K562 (cell line): ENCODE results near the gene ABCA4. TPM values are rescaled to one million over a fixed set of nuclear protein-coding genes. Genes with fewer than 3 reads are reported as not detected.

Source experiments
- ATAC-seq: fragments of 200-7000 bp; cut with Tn5 transposase; 3 replicates; pipeline ENCODE4 v1.9.1; 2020; ENCODE audit warnings: moderate library complexity
- BruUV-seq: library from RNA; stranded (reverse); fragments of 400-500 nt; replicated peaks from 2 replicates; lab custom pipeline; 2021; lab: Mats Ljungman, UMichigan
- CTCF ChIA-PET: fragments of 300-600 bp; formaldehyde crosslinking; extraction: SDS; loops from one replicate; lab custom pipeline; 2021; ENCODE audit warnings: low intra/inter-chr PET ratio; lab: Yijun Ruan, JAX
- POLR2A ChIA-PET: fragments of 300-600, 350-650 bp; sonication (Branson Sonifier 250); formaldehyde crosslinking; extraction: SDS; loops from one replicate; lab custom pipeline; 2021; ENCODE audit warnings: antibody characterized with exemption, inconsistent platforms; lab: Yijun Ruan, JAX
- DNase-seq, 4 experiments: peaks; one replicate each; pipeline versions ENCODE4 v3.0.0 to v3.0.0-alpha.2; 2011 to 2018; ENCODE audit warnings: low spot score in 3 of 4, mixed read lengths in 3 of 4; ENCODE audit errors: extremely low read depth in 1 of 4
- FAIRE-seq: peaks from 2 replicates; lab custom pipeline; 2011; peaks lifted over from hg19 to GRCh38; lab: Jason Lieb, UNC
- H2AFZ ChIP-seq: 2 replicates; pipeline ENCODE4 v1.6.0; 2011; ENCODE audit warnings: low read depth, low read length, control low read depth, inconsistent platforms
- H3K27ac ChIP-seq: fragments of 200-600 bp; 3 replicates; pipeline ENCODE4 v1.8.0; 2011; ENCODE audit warnings: low read depth, mild to moderate bottlenecking, control low read depth, inconsistent platforms, low read length, moderate library complexity, mixed read lengths; ENCODE audit errors: extremely low read depth
- H3K27me3 ChIP-seq, 2 experiments: fragments of 300-600 bp in 1 of 2; 2 replicates in 1 of 2; 3 replicates in 1 of 2; pipeline versions ENCODE4 v1.6.0 to v1.8.0; 2011; ENCODE audit warnings: inconsistent platforms in 2 of 2, low read length in 2 of 2, mild to moderate bottlenecking in 1 of 2, mixed read lengths in 1 of 2, moderate library complexity in 1 of 2; ENCODE audit not compliant: control insufficient read depth in 2 of 2, insufficient read depth in 2 of 2
- H3K36me3 ChIP-seq: fragments of 300-600 bp; 3 replicates; pipeline ENCODE4 v1.8.0; 2011; ENCODE audit warnings: mild to moderate bottlenecking, low read length, inconsistent platforms; ENCODE audit not compliant: control insufficient read depth, insufficient read depth
- H3K4me1 ChIP-seq, 2 experiments: fragments of 200-600 bp in 1 of 2; replicated peaks in 1 of 2; 2 replicates in 1 of 2; 3 replicates in 1 of 2; pipeline versions ENCODE4 v1.5.1 to v1.8.0; 2011; ENCODE audit warnings: inconsistent platforms in 2 of 2, low read length in 2 of 2, mild to moderate bottlenecking in 1 of 2, mixed read lengths in 1 of 2, moderate library complexity in 1 of 2; ENCODE audit not compliant: control insufficient read depth in 2 of 2, insufficient read depth in 2 of 2
- H3K4me2 ChIP-seq: 2 replicates; pipeline ENCODE4 v1.6.1; 2011; ENCODE audit warnings: low read length, control low read depth, inconsistent platforms, mixed read lengths; ENCODE audit not compliant: insufficient read depth
- H3K4me3 ChIP-seq: fragments of 200-600 bp; sonication (generic), shearing (Covaris generic); 2 replicates; pipeline ENCODE4 v1.5.1; 2016; ENCODE audit warnings: control low read depth, inconsistent platforms
- H3K79me2 ChIP-seq: fragments of 200-600 bp; 3 replicates; pipeline ENCODE4 v1.8.0; 2011; ENCODE audit warnings: low read length, inconsistent platforms; ENCODE audit not compliant: control insufficient read depth, insufficient read depth
- H3K9ac ChIP-seq, 2 experiments: 2 replicates each; pipeline versions ENCODE4 v1.6.0 to v1.6.1; 2011; ENCODE audit warnings: low read depth in 2 of 2, low read length in 2 of 2, control low read depth in 1 of 2, inconsistent platforms in 1 of 2, mild to moderate bottlenecking in 1 of 2, mixed read lengths in 1 of 2; ENCODE audit not compliant: insufficient read depth in 1 of 2
- H3K9me1 ChIP-seq: one replicate; pipeline ENCODE4 v1.6.0; 2011; ENCODE audit warnings: inconsistent platforms, mild to moderate bottlenecking, low read length, moderate library complexity; ENCODE audit not compliant: control insufficient read depth, insufficient read depth
- H3K9me3 ChIP-seq: replicated peaks from 2 replicates; pipeline ENCODE4 v1.5.1; 2011; ENCODE audit warnings: low read depth, low read length, inconsistent platforms; ENCODE audit not compliant: control insufficient read depth, insufficient read depth
- H4K20me1 ChIP-seq: replicated peaks from 2 replicates; pipeline ENCODE4 v1.6.1; 2011; ENCODE audit warnings: low read length, inconsistent platforms, mixed read lengths; ENCODE audit not compliant: control insufficient read depth, insufficient read depth
- CHCHD3 ChIP-seq: fragments of 250-450 bp; sonication (Bioruptor Pico); IDR thresholded peaks from 2 replicates; pipeline ENCODE4 v2.1.2; 2022; ENCODE audit warnings: mild to moderate bottlenecking
- DDX20 ChIP-seq: fragments of 450-650 bp; IDR thresholded peaks from 2 replicates; pipeline ENCODE4 v1.6.1; 2016; ENCODE audit warnings: missing genetic modification characterization, low read depth, mild to moderate bottlenecking, missing compliant biosample characterization, moderate library complexity
- ELK3 ChIP-seq: fragments of 450-650 bp; formaldehyde crosslinking; IDR thresholded peaks from 2 replicates; pipeline ENCODE4 v1.4.0; 2020; ENCODE audit warnings: mild to moderate bottlenecking
- EP400 ChIP-seq: fragments of 450-650 bp; IDR thresholded peaks from 2 replicates; pipeline ENCODE4 v1.6.1; 2017; ENCODE audit warnings: antibody characterized with exemption, mild to moderate bottlenecking, moderate library complexity
- ERF ChIP-seq: fragments of 450-650 bp; formaldehyde crosslinking; IDR thresholded peaks from 2 replicates; pipeline ENCODE4 v1.4.0; 2020; ENCODE audit warnings: mild to moderate bottlenecking, mixed read lengths
- FUS ChIP-seq: fragments of 200-400 bp; formaldehyde crosslinking; optimal IDR thresholded peaks from 2 replicates; pipeline ENCODE3; 2017; ENCODE audit warnings: low read depth, low read length
- HNRNPUL1 ChIP-seq: fragments of 200-400 bp; formaldehyde crosslinking; IDR thresholded peaks from 2 replicates; pipeline ENCODE4 v1.6.1; 2017; ENCODE audit warnings: low read length
- MAFF ChIP-seq: IDR thresholded peaks from 2 replicates; pipeline ENCODE4 v1.6.1; 2012; ENCODE audit warnings: low read length, improper control_type of control experiment
- MAZ ChIP-seq, 2 experiments: fragments of 450-650 bp in 1 of 2; sonication (generic) in 1 of 2; formaldehyde crosslinking; IDR thresholded peaks in 1 of 2; conservative IDR thresholded peaks in 1 of 2; 2 replicates each; pipeline versions ENCODE4 v1.4.0 to v1.5.0; 2020; ENCODE audit warnings: mild to moderate bottlenecking in 1 of 2, missing genetic modification reagents in 1 of 2
- SAFB2 ChIP-seq: fragments of 200-400 bp; formaldehyde crosslinking; IDR thresholded peaks from 2 replicates; pipeline ENCODE4 v1.6.1; 2018; ENCODE audit warnings: borderline replicate concordance, low read length, low read depth, moderate library complexity; ENCODE audit not compliant: severe bottlenecking
- SNRNP70 ChIP-seq: fragments of 200-400 bp; formaldehyde crosslinking; optimal IDR thresholded peaks from 2 replicates; pipeline ENCODE3; 2017; ENCODE audit warnings: low read depth, low read length
- U2AF2 ChIP-seq: fragments of 200-400 bp; formaldehyde crosslinking; optimal IDR thresholded peaks from 2 replicates; pipeline ENCODE3; 2017; ENCODE audit warnings: low read depth, mild to moderate bottlenecking, low read length
- ZBTB8A ChIP-seq: fragments of 450-650 bp; IDR thresholded peaks from 2 replicates; pipeline ENCODE4 v1.6.1; 2018; ENCODE audit warnings: mild to moderate bottlenecking, moderate library complexity; ENCODE audit not compliant: partially characterized antibody
- ZZZ3 ChIP-seq: fragments of 450-650 bp; IDR thresholded peaks from 2 replicates; pipeline ENCODE4 v1.6.1; 2016; ENCODE audit warnings: antibody characterized with exemption, mild to moderate bottlenecking, moderate library complexity
- WGBS: fragments of 100-300 bp; shearing (Covaris generic); methylation state at CpG from one replicate; pipeline ENCODE4 v1.1.6; 2016; ENCODE audit warnings: low coverage, mixed read lengths; ENCODE audit not compliant: insufficient coverage; ENCODE audit errors: missing lambda C conversion rate; 5-methylcytosine and 5-hydroxymethylcytosine counted together
- in situ Hi-C: fragments of 300-500 bp; cut with MboI; formaldehyde crosslinking; loops from 4 replicates; pipeline ENCODE4 v1.15.0; 2018; ENCODE audit warnings: inconsistent platforms, mixed read lengths
- intact Hi-C: fragments of 100-400 bp; cut with micrococcal nuclease; formaldehyde crosslinking; loops from 2 replicates; pipeline ENCODE4 v1.14.2; 2022
- polyA plus RNA-seq, 8 experiments: library from polyadenylated mRNA; depleted of rRNA in 4 of 8; stranded (reverse) in 5 of 8; unstranded in 3 of 8; fragments of >200 nt; fragmentation: Nextera tagmentation in 2 of 8; fragmentation: Illumina TruSeq in 1 of 8; extraction: Ambion mirVana in 2 of 8; extraction: Trizol in 1 of 8; gene quantifications; 2 replicates each; pipeline versions ENCODE4 v1.2.1 to v1.2.3, GENCODE V29; 2011 to 2014; ENCODE audit warnings: inconsistent platforms in 1 of 8, missing spikeins in 1 of 8
- total RNA-seq, 7 experiments: library from RNA; depleted of rRNA in 6 of 7; stranded (reverse); fragments of >200 nt in 6 of 7; fragmentation: Illumina TruSeq in 2 of 7; extraction: Trizol in 2 of 7; gene quantifications; 2 replicates each; pipeline versions ENCODE4 v1.2.1 to v1.2.3, GENCODE V29; 2011 to 2021; ENCODE audit warnings: low replicate concordance in 1 of 7
- TF ChIP-seq, protein P1 (sequence below): fragments of 250-450 bp; sonication (Bioruptor Pico); IDR thresholded peaks from 2 replicates; pipeline ENCODE4 v1.4.0; 2020; ENCODE audit warnings: borderline replicate concordance

Gene ABCA4
- total and polyA plus RNA-seq, 9 of the 15 experiments (the other 6 are each of a cell fraction or from before 2014, with no cell fraction given) = 0.01 to 0.04 TPM; not detected in 7

DNA sequence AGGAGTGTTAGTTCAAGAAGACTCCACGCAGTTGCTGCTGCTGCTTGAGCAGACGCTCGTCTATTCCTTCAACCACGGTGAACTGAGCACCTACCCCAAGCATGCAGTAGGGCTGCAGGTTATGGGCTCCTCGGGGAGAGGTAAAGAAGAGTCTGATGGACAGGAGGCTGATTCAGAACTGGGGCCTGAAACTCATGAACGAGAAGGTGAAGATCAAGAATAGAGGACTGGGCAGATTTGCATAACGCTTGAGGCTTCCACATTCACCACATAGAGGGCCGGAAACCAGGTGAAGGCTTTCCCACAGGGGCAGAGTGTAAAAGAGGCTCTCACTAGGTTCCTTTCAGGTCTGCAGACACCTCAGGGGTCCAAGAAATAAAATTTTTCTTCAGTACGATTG, 9.1 kb downstream of the ABCA4 start (continued):
- TF ChIP-seq ELK3 (CRISPR knock-in tag) (no peak), DDX20 (tag) (no peak)

GRCh38 chr1:94110946-94111740, 9.8 kb downstream of the ABCA4 start:
- TF ChIP-seq, protein P1, sequence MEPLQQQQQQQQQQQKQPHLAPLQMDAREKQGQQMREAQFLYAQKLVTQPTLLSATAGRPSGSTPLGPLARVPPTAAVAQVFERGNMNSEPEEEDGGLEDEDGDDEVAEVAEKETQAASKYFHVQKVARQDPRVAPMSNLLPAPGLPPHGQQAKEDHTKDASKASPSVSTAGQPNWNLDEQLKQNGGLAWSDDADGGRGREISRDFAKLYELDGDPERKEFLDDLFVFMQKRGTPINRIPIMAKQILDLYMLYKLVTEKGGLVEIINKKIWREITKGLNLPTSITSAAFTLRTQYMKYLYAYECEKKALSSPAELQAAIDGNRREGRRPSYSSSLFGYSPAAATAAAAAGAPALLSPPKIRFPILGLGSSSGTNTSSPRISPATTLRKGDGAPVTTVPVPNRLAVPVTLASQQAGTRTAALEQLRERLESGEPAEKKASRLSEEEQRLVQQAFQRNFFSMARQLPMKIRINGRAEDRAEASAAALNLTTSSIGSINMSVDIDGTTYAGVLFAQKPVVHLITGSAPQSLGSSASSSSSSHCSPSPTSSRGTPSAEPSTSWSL (CRISPR knock-in tag) = no peak
- TF ChIP-seq HNRNPUL1 (no peak), SAFB2 (no peak), SNRNP70 (no peak), ZBTB8A (no peak), MAFF (no peak), U2AF2 (no peak), FUS (no peak), ZZZ3 (no peak), EP400 (no peak), MAZ (CRISPR knock-in tag; conservative IDR thresholded peaks at IDR 0.05 in 1 of 2, IDR thresholded peaks at IDR 0.05 in 1 of 2) (no peak), CHCHD3 (no peak), ERF (no peak)
- intact Hi-C loops (no loop called here), in situ Hi-C loops (no loop called here)
- no peak for ATAC-seq
- no peaks in the 10 kb centered on the region for H4K20me1 ChIP-seq
- no TSS peak for BruUV-seq
- CTCF ChIA-PET = no interaction called here
- no peaks in the 10 kb centered on the region for H3K9me3 ChIP-seq
- DNase-seq = no peak
- no peak overlapping the region for H3K9ac ChIP-seq
- no peaks in the 10 kb centered on the region for H3K4me1 ChIP-seq
- peaks cover 8 to 48% of the 10 kb centered on the region in 2 experiments for H3K27me3 ChIP-seq
- no peaks in the 10 kb centered on the region for H3K9me1 ChIP-seq
- H3K27ac ChIP-seq = no peak overlapping the region
- FAIRE-seq = no peak
- H3K79me2 ChIP-seq = no peaks in the 10 kb centered on the region
- no peak overlapping the region for H2AFZ ChIP-seq
- no peaks in the 10 kb centered on the region for H3K36me3 ChIP-seq
- no peak overlapping the region for H3K4me3 ChIP-seq
- H3K4me2 ChIP-seq = no peak overlapping the region
- POLR2A ChIA-PET = no interaction called here
- WGBS = under 1% methylated on average over 10 of the region's 10 CpGs
